ENCODE results near the gene EXD3.

EXD3 gene

DNA sequence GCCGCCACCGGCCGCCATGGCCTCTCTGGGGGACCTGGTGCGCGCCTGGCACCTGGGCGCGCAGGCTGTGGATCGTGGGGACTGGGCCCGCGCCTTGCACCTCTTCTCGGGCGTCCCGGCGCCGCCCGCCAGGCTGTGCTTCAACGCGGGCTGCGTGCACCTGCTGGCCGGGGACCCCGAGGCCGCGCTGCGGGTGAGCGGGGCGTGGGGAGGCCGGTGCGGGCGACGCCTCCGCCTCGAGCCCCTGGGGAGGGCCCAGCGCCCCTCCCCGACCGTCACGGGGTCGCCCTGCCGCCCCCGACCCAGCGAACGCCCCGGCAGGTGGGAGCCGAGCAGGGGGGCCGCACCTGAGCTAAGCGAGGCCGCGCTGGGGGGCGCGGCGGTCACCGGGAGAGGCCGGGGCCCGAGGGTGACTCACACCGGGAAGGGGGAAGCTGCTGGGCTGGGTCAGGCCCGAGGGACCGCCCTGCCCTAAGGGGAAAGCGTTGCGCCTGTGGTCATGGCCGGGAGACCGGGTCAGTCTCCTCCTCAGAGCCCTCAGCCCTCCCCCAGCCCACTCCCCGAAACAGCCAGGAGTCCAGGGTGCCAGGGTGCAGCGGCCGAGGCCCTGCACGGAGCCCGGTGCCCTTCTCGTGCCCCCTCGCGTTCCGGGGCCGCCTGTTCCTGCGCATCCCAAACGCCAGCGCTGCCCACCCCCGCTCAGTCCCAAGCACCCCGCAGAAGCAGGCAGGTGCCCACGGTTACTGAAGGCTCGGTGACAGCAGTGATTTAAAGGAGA lies 741 bp upstream of the EXD3 start:
- Histone ChIP-seq H3K4me3 (ENCODE audit: low read depth in 1 of 2, low read length in 2 of 2) (peak overlapping the region; percentile 2 to 89), H3K36me3 (ENCODE audit: control insufficient read depth in 1 of 2, insufficient read depth in 2 of 2, low read length in 2 of 2) (no peaks in the 10 kb centered on the region), H3K9me3 (ENCODE audit: control insufficient read depth in 1 of 2, low read length in 2 of 2) (no peaks in the 10 kb centered on the region), H3K4me1 (ENCODE audit: control insufficient read depth in 1 of 2, insufficient read depth in 2 of 2, low read length in 2 of 2) (peaks cover 0 to 21% of the 10 kb centered on the region in 2 donors), H3K27ac (ENCODE audit: low read length) (no peak overlapping the region), H3K27me3 (ENCODE audit: low read depth, low read length) (no peaks in the 10 kb centered on the region)

DNA sequence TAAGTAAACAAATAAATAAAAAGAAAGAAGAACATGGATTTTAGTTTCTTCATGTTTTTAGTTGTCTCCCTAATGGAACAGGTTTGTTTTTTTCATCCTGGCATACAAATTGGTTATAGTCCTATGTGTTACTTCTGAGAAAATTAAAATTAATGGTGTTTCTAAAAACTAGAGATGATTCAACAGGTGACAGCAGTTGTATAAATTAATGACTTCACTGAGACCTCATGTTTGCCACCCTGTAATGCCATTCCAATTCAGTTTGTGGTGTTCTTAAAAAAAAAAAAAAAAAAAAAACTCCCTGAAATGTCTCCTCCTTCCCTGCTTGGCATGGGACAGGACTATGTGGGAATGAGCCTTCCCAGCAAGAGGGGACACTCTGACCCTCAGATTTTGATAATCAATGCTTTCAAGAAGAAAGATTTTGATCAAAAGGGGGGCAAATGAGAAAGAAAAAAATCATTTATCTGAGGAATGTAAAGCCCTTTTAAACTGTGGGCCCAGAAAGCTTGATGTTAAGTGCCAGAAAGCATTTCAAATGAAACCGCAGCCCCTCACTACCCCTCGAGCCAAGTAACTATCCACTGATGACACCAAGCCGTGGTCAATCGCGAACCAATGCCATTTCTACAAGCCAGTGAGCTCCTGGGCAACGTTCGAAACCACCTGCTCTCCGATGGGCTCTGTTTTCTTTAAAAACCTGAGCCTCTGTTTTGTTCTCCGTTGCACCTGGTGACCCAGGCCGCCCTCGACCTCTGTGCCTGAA lies 941 bp downstream of the EXD3 start:
- Histone ChIP-seq H3K4me3 (ENCODE audit: low read depth in 1 of 2, low read length in 2 of 2) (peak overlapping the region; percentile 70 to 89), H3K4me1 (ENCODE audit: control insufficient read depth in 1 of 2, insufficient read depth in 2 of 2, low read length in 2 of 2) (peaks cover 0 to 21% of the 10 kb centered on the region in 2 donors), H3K36me3 (ENCODE audit: control insufficient read depth in 1 of 2, insufficient read depth in 2 of 2, low read length in 2 of 2) (no peaks in the 10 kb centered on the region), H3K9me3 (ENCODE audit: control insufficient read depth in 1 of 2, low read length in 2 of 2) (no peaks in the 10 kb centered on the region), H3K27ac (ENCODE audit: low read length) (peak overlapping the region; percentile 35), H3K27me3 (ENCODE audit: low read depth, low read length) (no peaks in the 10 kb centered on the region)

DNA sequence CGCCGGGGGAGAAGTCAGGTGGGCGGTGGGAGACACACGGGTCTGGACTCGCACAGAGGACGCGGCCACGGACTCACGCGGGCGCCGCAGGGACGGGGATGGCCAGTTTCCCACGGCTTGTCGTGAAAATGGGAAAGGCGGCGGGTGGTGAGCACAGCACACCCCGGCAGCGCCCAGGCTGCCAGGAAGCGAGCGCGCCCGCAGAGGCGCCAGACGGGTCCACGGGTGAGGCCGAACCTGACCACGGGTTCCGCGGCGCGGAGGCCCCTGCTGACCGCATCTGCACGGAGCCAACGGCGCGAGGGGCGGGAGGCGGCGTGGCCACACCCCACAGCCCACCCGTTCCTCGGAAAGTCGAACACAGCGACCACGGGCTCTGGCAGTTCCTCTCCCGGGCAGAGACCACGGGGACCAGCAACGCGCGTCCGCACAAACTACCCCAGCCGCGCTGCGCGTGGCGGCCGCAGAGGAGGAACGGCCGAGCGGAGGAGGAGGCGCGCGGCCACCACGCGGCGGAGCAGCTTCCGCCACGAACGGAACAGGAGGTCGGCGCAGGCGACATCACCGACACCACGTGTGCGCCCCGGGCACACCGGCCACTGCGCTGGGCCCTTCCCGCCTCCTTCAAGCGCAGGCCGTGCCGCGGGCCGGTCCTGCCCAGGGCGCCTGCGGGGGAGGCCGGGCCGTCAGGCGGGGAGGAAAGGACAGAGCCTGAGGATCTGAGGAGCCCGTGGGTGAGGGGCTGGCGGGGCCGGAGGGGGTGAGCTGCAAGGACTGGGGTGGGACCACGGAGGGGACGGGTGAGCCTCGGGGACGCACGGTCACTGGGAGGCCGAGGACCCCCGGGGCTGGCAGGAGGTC lies 5.6 kb downstream of the EXD3 start:
- H3K4me1 ChIP-seq (ENCODE audit: control insufficient read depth in 1 of 2, insufficient read depth in 2 of 2, low read length in 2 of 2) = peaks cover 3 to 10% of the 10 kb centered on the region in 2 donors
- peak overlapping the region in 1 of 2 donors; percentile 32 for H3K4me3 ChIP-seq (ENCODE audit: low read depth in 1 of 2, low read length in 2 of 2)
- H3K9me3 ChIP-seq (ENCODE audit: control insufficient read depth in 1 of 2, low read length in 2 of 2) = no peaks in the 10 kb centered on the region
- H3K27me3 ChIP-seq (ENCODE audit: low read depth, low read length) = no peaks in the 10 kb centered on the region
- no peaks in the 10 kb centered on the region for H3K36me3 ChIP-seq (ENCODE audit: control insufficient read depth in 1 of 2, insufficient read depth in 2 of 2, low read length in 2 of 2)
- no peak overlapping the region for H3K27ac ChIP-seq (ENCODE audit: low read length)

DNA sequence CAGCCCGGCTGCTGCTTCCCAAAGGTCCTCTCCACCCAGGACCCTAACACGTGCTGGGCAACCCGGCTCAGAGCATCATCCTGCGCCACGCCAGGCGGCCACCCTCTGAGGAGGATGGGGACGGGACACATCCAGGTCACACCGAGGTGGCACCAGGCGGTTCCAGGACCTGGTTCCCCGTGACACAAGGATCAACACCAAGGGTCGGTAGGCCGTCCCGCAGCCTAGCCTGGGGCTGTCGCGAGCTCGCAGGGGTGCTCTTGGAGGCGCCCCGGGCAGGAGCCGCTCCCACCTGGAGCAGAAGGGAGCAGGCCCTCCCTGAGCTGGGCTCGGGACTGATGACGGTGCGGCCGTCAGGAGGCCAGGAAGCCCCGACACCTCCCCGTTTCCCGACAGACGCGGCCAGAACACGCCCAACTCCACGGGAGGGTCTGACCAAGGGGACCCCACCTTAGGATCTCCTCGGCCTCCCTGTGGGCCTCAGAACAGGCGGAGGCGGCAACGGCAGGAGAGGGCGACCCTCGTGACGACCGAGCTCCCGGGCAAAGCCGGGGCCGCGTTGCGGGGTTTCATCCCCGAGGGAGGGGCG lies 6.3 kb downstream of the EXD3 start:
- no peaks in the 10 kb centered on the region for H3K27me3 ChIP-seq (ENCODE audit: low read depth, low read length)
- no peaks in the 10 kb centered on the region for H3K36me3 ChIP-seq (ENCODE audit: control insufficient read depth in 1 of 2, insufficient read depth in 2 of 2, low read length in 2 of 2)
- peak overlapping the region in 1 of 2 donors; percentile 32 for H3K4me3 ChIP-seq (ENCODE audit: low read depth in 1 of 2, low read length in 2 of 2)
- H3K9me3 ChIP-seq (ENCODE audit: control insufficient read depth in 1 of 2, low read length in 2 of 2) = no peaks in the 10 kb centered on the region
- H3K27ac ChIP-seq (ENCODE audit: low read length) = no peak overlapping the region
- H3K4me1 ChIP-seq (ENCODE audit: control insufficient read depth in 1 of 2, insufficient read depth in 2 of 2, low read length in 2 of 2) = peaks cover 3% of the 10 kb centered on the region in 2 donors

DNA sequence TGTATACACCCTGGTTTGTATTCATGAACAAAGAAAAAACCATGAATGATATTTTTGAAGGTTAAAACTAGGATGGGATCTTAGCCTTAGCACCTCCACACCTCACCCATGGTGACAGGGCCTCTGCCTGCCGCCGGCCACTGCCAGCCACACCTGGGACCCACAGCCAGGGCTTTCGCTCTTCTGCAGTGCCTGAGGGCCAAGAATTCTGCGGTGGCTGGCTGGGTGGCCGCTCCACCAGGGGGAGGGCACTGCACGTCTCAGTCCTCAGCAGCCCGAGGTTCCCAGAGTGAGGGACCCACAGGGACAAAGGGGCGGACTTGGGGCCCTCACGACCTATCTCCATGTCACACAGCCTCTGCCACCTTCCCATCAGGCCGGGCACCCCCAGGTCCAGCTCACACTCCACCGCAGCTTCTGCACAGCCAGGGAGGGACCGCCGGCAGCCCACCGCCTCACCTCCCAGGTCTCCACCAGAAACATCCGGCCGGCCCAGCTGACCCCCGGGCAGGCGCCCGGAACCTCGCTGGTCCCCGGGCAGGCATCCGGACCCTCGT lies 6.9 kb downstream of the EXD3 start:
- Histone ChIP-seq H3K4me3 (ENCODE audit: low read depth in 1 of 2, low read length in 2 of 2) (no peak overlapping the region), H3K36me3 (ENCODE audit: control insufficient read depth in 1 of 2, insufficient read depth in 2 of 2, low read length in 2 of 2) (no peaks in the 10 kb centered on the region), H3K27ac (ENCODE audit: low read length) (no peak overlapping the region), H3K27me3 (ENCODE audit: low read depth, low read length) (no peaks in the 10 kb centered on the region), H3K4me1 (ENCODE audit: control insufficient read depth in 1 of 2, insufficient read depth in 2 of 2, low read length in 2 of 2) (peaks cover 0 to 3% of the 10 kb centered on the region in 2 donors), H3K9me3 (ENCODE audit: control insufficient read depth in 1 of 2, low read length in 2 of 2) (no peaks in the 10 kb centered on the region)

DNA sequence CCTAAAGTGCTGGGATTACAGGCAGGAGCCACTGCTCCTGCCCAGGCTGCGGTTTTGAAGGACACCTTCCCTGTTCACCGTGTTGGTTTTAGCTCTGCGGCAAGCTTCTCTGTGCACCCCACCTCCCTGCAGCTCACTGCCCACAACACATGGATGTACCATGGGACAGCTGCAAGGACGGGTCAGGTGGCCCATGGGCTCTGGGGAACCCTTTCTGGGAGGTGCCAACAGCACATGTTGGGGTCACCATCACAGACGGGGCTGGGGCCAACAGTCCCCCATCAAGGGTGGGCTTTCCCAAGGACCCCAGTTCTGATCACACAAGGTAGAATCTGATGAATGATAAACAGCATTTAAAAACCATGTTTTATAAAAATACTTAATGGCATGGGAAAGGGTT lies 7.5 kb downstream of the EXD3 start:
- H3K27me3 ChIP-seq (ENCODE audit: low read depth, low read length) = no peaks in the 10 kb centered on the region
- H3K4me1 ChIP-seq (ENCODE audit: control insufficient read depth in 1 of 2, insufficient read depth in 2 of 2, low read length in 2 of 2) = peaks cover 0 to 3% of the 10 kb centered on the region in 2 donors
- H3K27ac ChIP-seq (ENCODE audit: low read length) = no peak overlapping the region
- H3K36me3 ChIP-seq (ENCODE audit: control insufficient read depth in 1 of 2, insufficient read depth in 2 of 2, low read length in 2 of 2) = no peaks in the 10 kb centered on the region
- H3K4me3 ChIP-seq (ENCODE audit: low read depth in 1 of 2, low read length in 2 of 2) = no peak overlapping the region
- no peaks in the 10 kb centered on the region for H3K9me3 ChIP-seq (ENCODE audit: control insufficient read depth in 1 of 2, low read length in 2 of 2)

DNA sequence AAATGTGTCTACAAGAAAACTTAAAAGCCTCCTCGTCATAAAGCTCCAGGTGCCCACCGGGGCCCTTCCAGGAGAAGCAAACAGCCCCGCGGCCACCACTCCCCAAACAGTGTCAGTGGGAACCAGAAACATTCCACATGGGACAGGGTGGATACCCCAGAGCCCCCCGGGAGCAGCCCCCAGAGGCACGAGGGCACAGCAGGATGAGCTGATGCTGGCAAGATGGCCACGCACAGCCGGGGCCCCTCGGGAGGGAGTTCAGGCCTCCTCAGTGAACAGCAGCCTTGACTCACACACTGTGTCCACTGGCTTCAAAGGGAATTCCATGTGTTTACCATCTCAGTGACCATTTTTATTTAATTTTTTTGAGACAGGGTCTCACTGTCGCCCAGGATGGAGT lies 10.5 kb downstream of the EXD3 start:
- no peaks in the 10 kb centered on the region for H3K36me3 ChIP-seq (ENCODE audit: control insufficient read depth in 1 of 2, insufficient read depth in 2 of 2, low read length in 2 of 2)
- no peak overlapping the region for H3K4me3 ChIP-seq (ENCODE audit: low read depth in 1 of 2, low read length in 2 of 2)
- peaks cover 2 to 3% of the 10 kb centered on the region in 2 donors for H3K4me1 ChIP-seq (ENCODE audit: control insufficient read depth in 1 of 2, insufficient read depth in 2 of 2, low read length in 2 of 2)
- H3K27me3 ChIP-seq (ENCODE audit: low read depth, low read length) = no peaks in the 10 kb centered on the region
- no peaks in the 10 kb centered on the region for H3K9me3 ChIP-seq (ENCODE audit: control insufficient read depth in 1 of 2, low read length in 2 of 2)
- H3K27ac ChIP-seq (ENCODE audit: low read length) = no peak overlapping the region

DNA sequence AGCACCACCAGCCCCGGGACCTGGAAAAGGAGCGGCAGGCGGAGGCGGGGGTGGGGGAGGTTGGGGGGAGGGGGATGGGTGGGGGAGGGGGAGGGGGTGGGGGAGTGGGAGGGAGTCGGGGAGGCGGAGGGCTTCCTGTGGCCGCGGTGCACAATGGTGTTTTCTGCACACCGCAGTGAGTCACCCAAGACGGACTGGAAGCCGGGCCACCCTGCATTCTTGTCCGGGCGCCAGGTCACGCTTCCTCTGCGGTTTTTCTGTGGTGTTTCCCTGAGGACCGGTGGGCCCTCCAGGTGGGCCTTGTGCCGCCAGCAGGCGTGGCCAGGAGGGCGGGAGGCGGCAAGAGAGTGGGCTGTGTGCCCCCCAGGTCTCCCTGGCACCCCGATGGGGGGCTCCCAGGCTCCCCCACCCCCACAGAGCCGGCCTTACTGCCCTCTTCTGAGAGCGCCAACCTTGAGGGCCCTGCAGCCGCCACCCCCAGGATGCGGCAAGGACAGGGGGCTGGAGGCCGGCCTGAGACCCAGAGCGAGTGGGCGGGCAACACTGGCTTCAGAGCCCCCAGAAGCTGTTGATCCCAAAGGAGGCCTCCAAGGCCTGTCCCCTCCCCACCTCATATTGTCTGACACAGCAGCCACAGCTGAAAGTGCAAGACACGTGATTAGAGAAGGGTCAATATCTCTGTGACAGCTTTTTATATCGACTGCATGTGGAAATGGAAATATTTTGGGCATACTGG lies 11.1 kb downstream of the EXD3 start:
- Histone ChIP-seq H3K4me3 (ENCODE audit: low read depth in 1 of 2, low read length in 2 of 2) (no peak overlapping the region), H3K4me1 (ENCODE audit: control insufficient read depth in 1 of 2, insufficient read depth in 2 of 2, low read length in 2 of 2) (peaks cover 3 to 7% of the 10 kb centered on the region in 2 donors), H3K27me3 (ENCODE audit: low read depth, low read length) (no peaks in the 10 kb centered on the region), H3K36me3 (ENCODE audit: control insufficient read depth in 1 of 2, insufficient read depth in 2 of 2, low read length in 2 of 2) (no peaks in the 10 kb centered on the region), H3K27ac (ENCODE audit: low read length) (no peak overlapping the region), H3K9me3 (ENCODE audit: control insufficient read depth in 1 of 2, low read length in 2 of 2) (no peaks in the 10 kb centered on the region)

DNA sequence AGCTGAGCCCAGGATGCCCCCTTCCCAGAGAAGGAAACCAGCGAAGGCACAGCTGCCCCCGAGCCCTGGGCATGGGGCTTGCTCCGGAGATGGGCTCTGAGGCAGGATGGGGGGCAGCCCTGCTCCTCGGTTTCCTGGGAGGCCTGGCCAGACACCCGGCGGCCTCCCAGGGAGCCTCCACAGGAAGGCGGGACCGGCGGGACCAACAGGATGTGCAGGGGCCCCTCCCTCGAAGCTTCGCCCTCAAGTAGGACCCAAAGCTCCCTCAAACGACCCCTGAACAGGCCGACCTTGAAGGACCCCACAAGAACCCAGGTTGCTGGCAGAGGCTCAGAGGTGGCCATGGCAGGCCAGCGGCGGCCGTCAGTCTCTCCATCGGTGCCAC lies 11.7 kb downstream of the EXD3 start:
- Histone ChIP-seq H3K27ac (ENCODE audit: low read length) (no peak overlapping the region), H3K4me1 (ENCODE audit: control insufficient read depth in 1 of 2, insufficient read depth in 2 of 2, low read length in 2 of 2) (peaks cover 3 to 10% of the 10 kb centered on the region in 2 donors), H3K4me3 (ENCODE audit: low read depth in 1 of 2, low read length in 2 of 2) (no peak overlapping the region), H3K36me3 (ENCODE audit: control insufficient read depth in 1 of 2, insufficient read depth in 2 of 2, low read length in 2 of 2) (no peaks in the 10 kb centered on the region), H3K9me3 (ENCODE audit: control insufficient read depth in 1 of 2, low read length in 2 of 2) (no peaks in the 10 kb centered on the region), H3K27me3 (ENCODE audit: low read depth, low read length) (no peaks in the 10 kb centered on the region)

DNA sequence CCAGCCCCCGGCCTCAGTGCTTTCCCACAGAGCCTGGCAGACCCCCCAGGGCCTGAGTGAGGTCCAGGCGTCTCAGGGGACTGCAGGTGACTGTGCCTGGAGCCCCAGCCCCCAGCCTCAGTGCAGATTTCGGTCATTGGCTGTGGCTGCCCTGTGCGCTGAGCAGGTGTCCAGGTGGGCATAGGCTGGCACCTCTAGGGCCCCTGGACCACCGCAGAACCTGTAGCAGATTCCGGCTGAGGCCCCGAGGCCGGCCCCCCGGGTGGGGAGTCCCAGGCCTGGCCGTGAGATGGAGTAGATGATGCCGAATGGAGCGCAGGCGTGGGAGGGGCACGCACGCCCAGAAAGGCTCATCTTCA lies 12.1 kb downstream of the EXD3 start:
- Histone ChIP-seq H3K4me1 (ENCODE audit: control insufficient read depth in 1 of 2, insufficient read depth in 2 of 2, low read length in 2 of 2) (peaks cover 3 to 10% of the 10 kb centered on the region in 2 donors), H3K36me3 (ENCODE audit: control insufficient read depth in 1 of 2, insufficient read depth in 2 of 2, low read length in 2 of 2) (no peaks in the 10 kb centered on the region)

More for the DNA sequence above, 12.1 kb downstream of the EXD3 start:
- no peaks in the 10 kb centered on the region for H3K9me3 ChIP-seq (ENCODE audit: control insufficient read depth in 1 of 2, low read length in 2 of 2)
- H3K27ac ChIP-seq (ENCODE audit: low read length) = no peak overlapping the region
- H3K27me3 ChIP-seq (ENCODE audit: low read depth, low read length) = no peaks in the 10 kb centered on the region
- H3K4me3 ChIP-seq (ENCODE audit: low read depth in 1 of 2, low read length in 2 of 2) = no peak overlapping the region

All from muscle layer of duodenum (tissue), 2 donors.